CD14-positive monocyte (primary cell): ENCODE data around the gene PLEKHS1. TPM values are rescaled to one million over a fixed set of nuclear protein-coding genes. Genes with fewer than 3 reads are reported as not detected.

ENCODE experiments used
- DNase-seq, 3 donors: peaks; one replicate each; pipeline ENCODE4 v3.0.0-alpha.2; 2011 to 2022
- H2AFZ ChIP-seq: 2 replicates; pipeline ENCODE4 v1.6.0; 2012; ENCODE audit warnings: mild to moderate bottlenecking, low read depth, low read length, inconsistent platforms; ENCODE audit not compliant: insufficient read depth, poor library complexity, severe bottlenecking
- H3K27ac ChIP-seq, 2 donors: 1 replicate in 1 of 2; 2 replicates in 1 of 2; pipeline ENCODE4 v1.5.1; 2012 to 2013; ENCODE audit warnings: low read length in 2 of 2, control low read depth in 1 of 2, inconsistent platforms in 1 of 2, low read depth in 1 of 2, mild to moderate bottlenecking in 1 of 2
- H3K27me3 ChIP-seq, 2 donors: one replicate each; pipeline versions ENCODE4 v1.6.0 to v1.6.1; 2011 to 2013; ENCODE audit warnings: low read length in 2 of 2; ENCODE audit not compliant: control insufficient read depth in 2 of 2, insufficient read depth in 2 of 2
- H3K36me3 ChIP-seq, 2 donors: replicated peaks in 1 of 2; 1 replicate in 1 of 2; 2 replicates in 1 of 2; pipeline versions ENCODE4 v1.5.1 to v1.6.1; 2012 to 2013; ENCODE audit warnings: low read length in 2 of 2, control low read depth in 1 of 2, inconsistent platforms in 1 of 2, mild to moderate bottlenecking in 1 of 2; ENCODE audit not compliant: insufficient read depth in 2 of 2, control insufficient read depth in 1 of 2
- H3K4me1 ChIP-seq, 2 donors: 1 replicate in 1 of 2; 2 replicates in 1 of 2; pipeline versions ENCODE4 v1.5.1 to v1.6.1; 2012 to 2013; ENCODE audit warnings: low read length in 2 of 2, control low read depth in 1 of 2, inconsistent platforms in 1 of 2, mild to moderate bottlenecking in 1 of 2, moderate library complexity in 1 of 2; ENCODE audit not compliant: insufficient read depth in 2 of 2, control insufficient read depth in 1 of 2
- H3K4me2 ChIP-seq: replicated peaks from 2 replicates; pipeline ENCODE3; 2012; ENCODE audit warnings: low read length, moderate library complexity, mild to moderate bottlenecking; ENCODE audit not compliant: poor library complexity, severe bottlenecking; ENCODE audit errors: extremely low read depth
- H3K4me3 ChIP-seq, 3 experiments: fragments of 200-600 bp in 1 of 3; sonication (generic) in 1 of 3; replicated peaks in 1 of 3; 1 replicate in 2 of 3; 2 replicates in 1 of 3; pipeline ENCODE4 v1.5.1; 2011 to 2013; ENCODE audit warnings: low read length in 3 of 3, mild to moderate bottlenecking in 3 of 3, control low read depth in 2 of 3, low read depth in 2 of 3, inconsistent platforms in 1 of 3, moderate library complexity in 1 of 3
- H3K79me2 ChIP-seq: 2 replicates; pipeline ENCODE4 v1.6.0; 2012; ENCODE audit warnings: mild to moderate bottlenecking, control low read depth, inconsistent platforms, low read length, moderate library complexity; ENCODE audit not compliant: insufficient read depth
- H3K9ac ChIP-seq: 2 replicates; pipeline ENCODE4 v1.6.0; 2017; ENCODE audit warnings: low read length, mild to moderate bottlenecking; ENCODE audit not compliant: insufficient read depth, poor library complexity, severe bottlenecking
- H3K9me3 ChIP-seq, 2 donors: replicated peaks in 1 of 2; 1 replicate in 1 of 2; 2 replicates in 1 of 2; pipeline versions ENCODE4 v1.5.1 to v1.6.1; 2012 to 2013; ENCODE audit warnings: low read length in 2 of 2, control low read depth in 1 of 2; ENCODE audit not compliant: control insufficient read depth in 1 of 2, insufficient read depth in 1 of 2
- H4K20me1 ChIP-seq: 2 replicates; pipeline ENCODE4 v1.6.0; 2012; ENCODE audit warnings: mild to moderate bottlenecking, low read length, control low read depth, moderate library complexity; ENCODE audit not compliant: insufficient read depth
- H3K27ac Mint-ChIP-seq, 7 donors: one replicate each; pipeline ENCODE4 v1.8.0; 2020; ENCODE audit warnings: mild to moderate bottlenecking in 7 of 7, mixed read lengths in 7 of 7, moderate library complexity in 6 of 7, inconsistent platforms in 2 of 7
- H3K27me3 Mint-ChIP-seq, 3 donors: one replicate each; pipeline ENCODE4 v1.8.0; 2021 to 2022; ENCODE audit warnings: low read depth in 3 of 3, mild to moderate bottlenecking in 3 of 3, mixed read lengths in 3 of 3, moderate library complexity in 3 of 3, inconsistent platforms in 1 of 3
- H3K36me3 Mint-ChIP-seq, 2 donors: one replicate each; pipeline ENCODE4 v1.8.0; 2020; ENCODE audit warnings: mixed read lengths in 2 of 2, inconsistent platforms in 1 of 2, mild to moderate bottlenecking in 1 of 2
- H3K4me1 Mint-ChIP-seq: one replicate; pipeline ENCODE4 v1.8.0; 2020; ENCODE audit warnings: mild to moderate bottlenecking, mixed read lengths
- H3K4me3 Mint-ChIP-seq, 2 donors: one replicate each; pipeline ENCODE4 v1.8.0; 2020; ENCODE audit warnings: mild to moderate bottlenecking in 2 of 2, mixed read lengths in 2 of 2, moderate library complexity in 1 of 2
- H3K9me3 Mint-ChIP-seq, 7 donors: one replicate each; pipeline ENCODE4 v1.8.0; 2020 to 2022; ENCODE audit warnings: mixed read lengths in 7 of 7, mild to moderate bottlenecking in 6 of 7, moderate library complexity in 6 of 7, inconsistent platforms in 2 of 7
- CTCF ChIP-seq: fragments of 200-600 bp; IDR thresholded peaks from one replicate; pipeline ENCODE4 v1.8.0; 2022; ENCODE audit warnings: antibody characterized with exemption, mild to moderate bottlenecking
- WGBS: methylation state at CpG from one replicate; pipeline ENCODE4 v1.1.5; 2013; ENCODE audit warnings: missing lambda C conversion rate; ENCODE audit not compliant: insufficient coverage; 5-methylcytosine and 5-hydroxymethylcytosine counted together
- intact Hi-C, 2 donors: fragments of 100-400 bp; cut with micrococcal nuclease; formaldehyde crosslinking; loops; one replicate each; pipeline versions ENCODE4 v1.15.0 to v1.15.1; 2023
- polyA plus RNA-seq, 3 donors: library from polyadenylated mRNA; depleted of rRNA in 1 of 3; unstranded in 2 of 3; stranded (reverse) in 1 of 3; fragments of 300-500 nt in 2 of 3; fragments of >200 nt in 1 of 3; fragmentation: Illumina TruSeq in 2 of 3; gene quantifications; 1 replicate in 2 of 3; 2 replicates in 1 of 3; pipeline ENCODE4 v1.2.3, GENCODE V29; 2012 to 2021

The PLEKHS1 gene
- polyA plus RNA-seq, 3 donors: 0.08 TPM; not detected in 2

- peaks cover 0 to 1% (median 0%) of the 10 kb centered on the region in 7 donors for H3K9me3 Mint-ChIP-seq
- H3K4me3 Mint-ChIP-seq: no peak overlapping the region
- H3K36me3 ChIP-seq: no peaks in the 10 kb centered on the region
- peaks cover 7% of the 10 kb centered on the region for H3K4me1 Mint-ChIP-seq
- no peaks in the 10 kb centered on the region for H3K9me3 ChIP-seq
- no peaks in the 10 kb centered on the region for H4K20me1 ChIP-seq
- H3K36me3 Mint-ChIP-seq: no peaks in the 10 kb centered on the region
- no peaks in the 10 kb centered on the region for H3K79me2 ChIP-seq
- intact Hi-C loops: no loop called here
- no peak for DNase-seq
- H3K27me3 Mint-ChIP-seq: peaks cover 0 to 6% (median 3%) of the 10 kb centered on the region in 3 donors
- H3K27me3 ChIP-seq: no peaks in the 10 kb centered on the region
- 80% methylated on average over 1 of the region's 2 CpGs for WGBS
- no peak for TF ChIP-seq CTCF
- no peak overlapping the region for H3K27ac ChIP-seq
- H3K27ac Mint-ChIP-seq: no peak overlapping the region
- H3K9ac ChIP-seq: no peak overlapping the region
- peaks cover 0 to 4% of the 10 kb centered on the region in 2 donors for H3K4me1 ChIP-seq
- H3K4me3 ChIP-seq: no peak overlapping the region
- no peak overlapping the region for H2AFZ ChIP-seq
- H3K4me2 ChIP-seq: no peak overlapping the region
These were observed 40.2 kb downstream of the PLEKHS1 start for GRCh38 chr10:113791691-113792090.

GRCh38 chr10:113801569-113801968 is 50.1 kb downstream of the PLEKHS1 start:
- intact Hi-C loops: loop anchor here (5.0 kb wide), 1 partner anchor 301 kb away; no protein-coding TSS in a partner anchor
- H3K4me1 ChIP-seq: no peaks in the 10 kb centered on the region
- no peaks in the 10 kb centered on the region for H3K36me3 ChIP-seq
- no peaks in the 10 kb centered on the region for H3K9me3 ChIP-seq
- no peak for TF ChIP-seq CTCF
- peaks cover 10% of the 10 kb centered on the region for H3K4me1 Mint-ChIP-seq
- H3K4me2 ChIP-seq: no peak overlapping the region
- no peak overlapping the region for H2AFZ ChIP-seq
- no peak overlapping the region for H3K27ac ChIP-seq
- no peaks in the 10 kb centered on the region for H4K20me1 ChIP-seq
- 94% methylated on average over 3 of the region's 6 CpGs for WGBS
- peaks cover 0 to 5% (median 4%) of the 10 kb centered on the region in 3 donors for H3K27me3 Mint-ChIP-seq
- H3K27ac Mint-ChIP-seq: no peak overlapping the region
- no peak overlapping the region for H3K4me3 ChIP-seq
- DNase-seq: no peak
- no peaks in the 10 kb centered on the region for H3K79me2 ChIP-seq
- no peak overlapping the region for H3K9ac ChIP-seq
- H3K9me3 Mint-ChIP-seq: no peaks in the 10 kb centered on the region
- H3K4me3 Mint-ChIP-seq: no peak overlapping the region
- H3K36me3 Mint-ChIP-seq: no peaks in the 10 kb centered on the region
- no peaks in the 10 kb centered on the region for H3K27me3 ChIP-seq
